K562 (cell line): ENCODE measurements around the gene GYS1.
A peak's percentile ranks its signal among the peaks of the same experiment; 100 is the strongest.

Source experiments
- CHCHD3 ChIP-seq: fragments of 250-450 bp; sonication (Bioruptor Pico); IDR thresholded peaks from 2 replicates; pipeline ENCODE4 v2.1.2; 2022; ENCODE audit warnings: mild to moderate bottlenecking
- MYC ChIP-seq, 2 experiments: fragments of 250-450 bp in 1 of 2; sonication (Bioruptor Pico) in 1 of 2; IDR thresholded peaks; 2 replicates each; pipeline versions ENCODE4 v1.5.1 to v1.6.1; 2012 to 2021; ENCODE audit warnings: low read depth in 2 of 2, borderline replicate concordance in 1 of 2, improper control_type of control experiment in 1 of 2, low read length in 1 of 2, mild to moderate bottlenecking in 1 of 2, moderate library complexity in 1 of 2
- RAD21 ChIP-seq, 2 experiments: fragments of 250-450 bp in 1 of 2; fragments of 450-650 bp in 1 of 2; sonication (Bioruptor Pico) in 1 of 2; formaldehyde crosslinking in 1 of 2; IDR thresholded peaks in 1 of 2; conservative IDR thresholded peaks in 1 of 2; 2 replicates each; pipeline versions ENCODE4 v1.4.0 to v1.8.0; 2020 to 2022; ENCODE audit warnings: mild to moderate bottlenecking in 2 of 2, moderate library complexity in 1 of 2
- YY1 ChIP-seq, 3 experiments: IDR thresholded peaks; 2 replicates each; pipeline ENCODE4 v1.6.1; 2011; ENCODE audit warnings: low read length in 2 of 3, mild to moderate bottlenecking in 2 of 3, moderate library complexity in 2 of 3, borderline replicate concordance in 1 of 3, control low read depth in 1 of 3, low read depth in 1 of 3; ENCODE audit not compliant: insufficient read depth in 3 of 3, insufficient replicate concordance in 2 of 3, control insufficient read depth in 1 of 3, insufficient read length in 1 of 3; ENCODE audit errors: extremely low read depth in 1 of 3
- ZBTB1 ChIP-seq: sonication (generic); formaldehyde crosslinking; IDR thresholded peaks from 2 replicates; pipeline ENCODE4 v1.8.1; 2023; ENCODE audit warnings: missing genetic modification reagents, low read depth, mild to moderate bottlenecking, borderline replicate concordance
- ZBTB7A ChIP-seq: IDR thresholded peaks from 2 replicates; pipeline ENCODE4 v1.6.1; 2011; ENCODE audit warnings: low read depth, mild to moderate bottlenecking, low read length, moderate library complexity, borderline replicate concordance; ENCODE audit not compliant: control insufficient read depth
- ZC3H11A ChIP-seq: IDR thresholded peaks from 2 replicates; pipeline ENCODE4 v1.6.1; 2012; ENCODE audit warnings: low read depth, low read length, improper control_type of control experiment
- ZNF3 ChIP-seq: fragments of 250-450 bp; sonication (Bioruptor Pico); IDR thresholded peaks from 2 replicates; pipeline ENCODE4 v1.5.0; 2021; ENCODE audit warnings: mild to moderate bottlenecking, moderate library complexity
- TF ChIP-seq, protein P1 (sequence below), 2 experiments: fragments of 150-350 bp in 1 of 2; IDR thresholded peaks; 2 replicates each; pipeline ENCODE4 v1.6.1; 2012 to 2016; ENCODE audit warnings: low read depth in 2 of 2, low read length in 2 of 2, mild to moderate bottlenecking in 1 of 2, moderate library complexity in 1 of 2
- TF ChIP-seq, protein P2 (sequence below): fragments of 250-450 bp; sonication (Bioruptor Pico); IDR thresholded peaks from 2 replicates; pipeline ENCODE4 v1.8.0; 2022; ENCODE audit warnings: moderate library complexity, mild to moderate bottlenecking, inconsistent platforms
- TF ChIP-seq, protein P3 (sequence below), 3 experiments: IDR thresholded peaks in 2 of 3; conservative IDR thresholded peaks in 1 of 3; 2 replicates each; pipeline ENCODE4 v1.5.1; 2011 to 2012; ENCODE audit warnings: low read length in 3 of 3, mild to moderate bottlenecking in 3 of 3, control low read depth in 2 of 3, improper control_type of control experiment in 1 of 3, inconsistent platforms in 1 of 3, low read depth in 1 of 3, mixed read lengths in 1 of 3, moderate library complexity in 1 of 3; ENCODE audit not compliant: insufficient read depth in 2 of 3
- TF ChIP-seq, protein P4 (sequence below): sonication (generic); formaldehyde crosslinking; IDR thresholded peaks from 2 replicates; pipeline ENCODE4 v1.8.0; 2022; ENCODE audit warnings: mild to moderate bottlenecking, missing genetic modification reagents
- TF ChIP-seq, protein P5 (sequence below): fragments of 450-650 bp; conservative IDR thresholded peaks from 2 replicates; pipeline ENCODE4 v1.6.1; 2016; ENCODE audit warnings: missing genetic modification characterization, low read depth, mild to moderate bottlenecking, control low read depth, missing compliant biosample characterization

DNA sequence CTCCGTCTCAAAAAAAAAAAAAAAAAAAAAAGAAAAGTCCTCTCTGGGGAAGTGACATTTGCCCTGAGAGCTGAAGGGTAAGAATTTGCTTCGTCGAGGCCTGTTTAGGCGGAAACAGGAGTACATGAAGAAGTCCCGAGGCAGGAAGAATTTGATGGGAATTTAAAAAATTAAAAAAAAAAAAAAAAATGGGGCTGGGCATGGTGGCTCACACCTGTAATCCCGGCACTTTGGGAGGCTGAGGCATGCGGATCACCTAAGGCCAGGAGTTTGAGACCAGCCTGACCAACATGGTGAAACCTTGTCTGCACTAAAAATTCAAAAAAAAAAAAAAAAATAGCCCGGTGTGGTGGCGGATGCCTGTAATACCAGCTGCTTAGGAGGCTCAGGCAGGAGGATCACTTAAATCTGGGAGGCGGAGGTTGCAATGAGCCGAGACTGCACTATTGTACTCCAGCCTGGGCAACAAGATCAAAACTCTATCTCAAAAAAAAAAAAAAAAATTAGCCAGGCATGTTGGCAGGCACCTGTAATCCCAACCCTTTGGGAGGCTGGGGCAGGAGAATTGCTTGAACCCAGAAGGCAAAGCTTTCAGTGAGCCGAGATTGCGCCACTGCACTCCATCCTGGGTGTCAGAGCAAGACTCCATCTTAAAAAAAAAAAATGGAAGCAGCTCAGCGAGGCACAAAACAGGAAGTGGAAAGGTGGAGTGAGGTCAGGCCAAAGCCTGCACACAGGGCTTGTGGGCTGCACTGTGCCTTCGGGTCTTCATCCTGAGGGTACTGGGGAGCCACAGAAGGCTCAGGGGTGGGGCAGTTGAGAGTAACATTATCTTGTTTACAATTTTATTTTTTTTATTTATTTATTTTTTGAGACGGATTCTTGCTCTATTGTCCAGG lies 33.5 kb downstream of the GYS1 start:
- no peak for TF ChIP-seq ZBTB7A
- no peak for TF ChIP-seq MYC (IDR thresholded peaks at IDR 0.05; ENCODE audit: low read depth, low read length)
- TF ChIP-seq MYC (CRISPR knock-in tag; IDR thresholded peaks at IDR 0.05; ENCODE audit: borderline replicate concordance, low read depth) = no peak
- TF ChIP-seq, protein P1, sequence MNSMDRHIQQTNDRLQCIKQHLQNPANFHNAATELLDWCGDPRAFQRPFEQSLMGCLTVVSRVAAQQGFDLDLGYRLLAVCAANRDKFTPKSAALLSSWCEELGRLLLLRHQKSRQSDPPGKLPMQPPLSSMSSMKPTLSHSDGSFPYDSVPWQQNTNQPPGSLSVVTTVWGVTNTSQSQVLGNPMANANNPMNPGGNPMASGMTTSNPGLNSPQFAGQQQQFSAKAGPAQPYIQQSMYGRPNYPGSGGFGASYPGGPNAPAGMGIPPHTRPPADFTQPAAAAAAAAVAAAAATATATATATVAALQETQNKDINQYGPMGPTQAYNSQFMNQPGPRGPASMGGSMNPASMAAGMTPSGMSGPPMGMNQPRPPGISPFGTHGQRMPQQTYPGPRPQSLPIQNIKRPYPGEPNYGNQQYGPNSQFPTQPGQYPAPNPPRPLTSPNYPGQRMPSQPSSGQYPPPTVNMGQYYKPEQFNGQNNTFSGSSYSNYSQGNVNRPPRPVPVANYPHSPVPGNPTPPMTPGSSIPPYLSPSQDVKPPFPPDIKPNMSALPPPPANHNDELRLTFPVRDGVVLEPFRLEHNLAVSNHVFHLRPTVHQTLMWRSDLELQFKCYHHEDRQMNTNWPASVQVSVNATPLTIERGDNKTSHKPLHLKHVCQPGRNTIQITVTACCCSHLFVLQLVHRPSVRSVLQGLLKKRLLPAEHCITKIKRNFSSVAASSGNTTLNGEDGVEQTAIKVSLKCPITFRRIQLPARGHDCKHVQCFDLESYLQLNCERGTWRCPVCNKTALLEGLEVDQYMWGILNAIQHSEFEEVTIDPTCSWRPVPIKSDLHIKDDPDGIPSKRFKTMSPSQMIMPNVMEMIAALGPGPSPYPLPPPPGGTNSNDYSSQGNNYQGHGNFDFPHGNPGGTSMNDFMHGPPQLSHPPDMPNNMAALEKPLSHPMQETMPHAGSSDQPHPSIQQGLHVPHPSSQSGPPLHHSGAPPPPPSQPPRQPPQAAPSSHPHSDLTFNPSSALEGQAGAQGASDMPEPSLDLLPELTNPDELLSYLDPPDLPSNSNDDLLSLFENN (IDR thresholded peaks at IDR 0.05; ENCODE audit: low read depth in 2 of 2, low read length in 2 of 2) = no peak
- no peak for TF ChIP-seq ZNF3
- TF ChIP-seq, protein P2, sequence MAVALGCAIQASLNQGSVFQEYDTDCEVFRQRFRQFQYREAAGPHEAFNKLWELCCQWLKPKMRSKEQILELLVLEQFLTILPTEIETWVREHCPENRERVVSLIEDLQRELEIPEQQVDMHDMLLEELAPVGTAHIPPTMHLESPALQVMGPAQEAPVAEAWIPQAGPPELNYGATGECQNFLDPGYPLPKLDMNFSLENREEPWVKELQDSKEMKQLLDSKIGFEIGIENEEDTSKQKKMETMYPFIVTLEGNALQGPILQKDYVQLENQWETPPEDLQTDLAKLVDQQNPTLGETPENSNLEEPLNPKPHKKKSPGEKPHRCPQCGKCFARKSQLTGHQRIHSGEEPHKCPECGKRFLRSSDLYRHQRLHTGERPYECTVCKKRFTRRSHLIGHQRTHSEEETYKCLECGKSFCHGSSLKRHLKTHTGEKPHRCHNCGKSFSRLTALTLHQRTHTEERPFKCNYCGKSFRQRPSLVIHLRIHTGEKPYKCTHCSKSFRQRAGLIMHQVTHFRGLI (CRISPR knock-in tag) = no peak
- peak in 1 of 3 experiments; percentile 59 for TF ChIP-seq YY1 (IDR thresholded peaks at IDR 0.05; ENCODE audit: borderline replicate concordance in 1 of 3, control insufficient read depth in 1 of 3, extremely low read depth in 1 of 3, insufficient read depth in 3 of 3, insufficient read length in 1 of 3, insufficient replicate concordance in 2 of 3, low read depth in 1 of 3, low read length in 2 of 3)
- no peak for TF ChIP-seq ZBTB1 (CRISPR knock-in tag)
- TF ChIP-seq, protein P3, sequence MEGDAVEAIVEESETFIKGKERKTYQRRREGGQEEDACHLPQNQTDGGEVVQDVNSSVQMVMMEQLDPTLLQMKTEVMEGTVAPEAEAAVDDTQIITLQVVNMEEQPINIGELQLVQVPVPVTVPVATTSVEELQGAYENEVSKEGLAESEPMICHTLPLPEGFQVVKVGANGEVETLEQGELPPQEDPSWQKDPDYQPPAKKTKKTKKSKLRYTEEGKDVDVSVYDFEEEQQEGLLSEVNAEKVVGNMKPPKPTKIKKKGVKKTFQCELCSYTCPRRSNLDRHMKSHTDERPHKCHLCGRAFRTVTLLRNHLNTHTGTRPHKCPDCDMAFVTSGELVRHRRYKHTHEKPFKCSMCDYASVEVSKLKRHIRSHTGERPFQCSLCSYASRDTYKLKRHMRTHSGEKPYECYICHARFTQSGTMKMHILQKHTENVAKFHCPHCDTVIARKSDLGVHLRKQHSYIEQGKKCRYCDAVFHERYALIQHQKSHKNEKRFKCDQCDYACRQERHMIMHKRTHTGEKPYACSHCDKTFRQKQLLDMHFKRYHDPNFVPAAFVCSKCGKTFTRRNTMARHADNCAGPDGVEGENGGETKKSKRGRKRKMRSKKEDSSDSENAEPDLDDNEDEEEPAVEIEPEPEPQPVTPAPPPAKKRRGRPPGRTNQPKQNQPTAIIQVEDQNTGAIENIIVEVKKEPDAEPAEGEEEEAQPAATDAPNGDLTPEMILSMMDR (IDR thresholded peaks at IDR 0.05 in 2 of 3, conservative IDR thresholded peaks at IDR 0.05 in 1 of 3; ENCODE audit: insufficient read depth in 2 of 3, low read depth in 1 of 3, low read length in 3 of 3) = no peak
- TF ChIP-seq, protein P4, sequence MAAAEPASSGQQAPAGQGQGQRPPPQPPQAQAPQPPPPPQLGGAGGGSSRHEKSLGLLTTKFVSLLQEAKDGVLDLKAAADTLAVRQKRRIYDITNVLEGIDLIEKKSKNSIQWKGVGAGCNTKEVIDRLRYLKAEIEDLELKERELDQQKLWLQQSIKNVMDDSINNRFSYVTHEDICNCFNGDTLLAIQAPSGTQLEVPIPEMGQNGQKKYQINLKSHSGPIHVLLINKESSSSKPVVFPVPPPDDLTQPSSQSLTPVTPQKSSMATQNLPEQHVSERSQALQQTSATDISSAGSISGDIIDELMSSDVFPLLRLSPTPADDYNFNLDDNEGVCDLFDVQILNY (CRISPR knock-in tag) = no peak
- no peak for TF ChIP-seq CHCHD3 (CRISPR knock-in tag)
- TF ChIP-seq RAD21 (CRISPR knock-in tag; conservative IDR thresholded peaks at IDR 0.05 in 1 of 2, IDR thresholded peaks at IDR 0.05 in 1 of 2) = no peak
- no peak for TF ChIP-seq ZC3H11A
- TF ChIP-seq, protein P5, sequence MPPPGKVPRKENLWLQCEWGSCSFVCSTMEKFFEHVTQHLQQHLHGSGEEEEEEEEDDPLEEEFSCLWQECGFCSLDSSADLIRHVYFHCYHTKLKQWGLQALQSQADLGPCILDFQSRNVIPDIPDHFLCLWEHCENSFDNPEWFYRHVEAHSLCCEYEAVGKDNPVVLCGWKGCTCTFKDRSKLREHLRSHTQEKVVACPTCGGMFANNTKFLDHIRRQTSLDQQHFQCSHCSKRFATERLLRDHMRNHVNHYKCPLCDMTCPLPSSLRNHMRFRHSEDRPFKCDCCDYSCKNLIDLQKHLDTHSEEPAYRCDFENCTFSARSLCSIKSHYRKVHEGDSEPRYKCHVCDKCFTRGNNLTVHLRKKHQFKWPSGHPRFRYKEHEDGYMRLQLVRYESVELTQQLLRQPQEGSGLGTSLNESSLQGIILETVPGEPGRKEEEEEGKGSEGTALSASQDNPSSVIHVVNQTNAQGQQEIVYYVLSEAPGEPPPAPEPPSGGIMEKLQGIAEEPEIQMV = no peak
